ENCODE data around the gene MISP3.

Gene MISP3

GRCh38 chr19:14101003-14101545 lies 28.5 kb downstream of the MISP3 start:
- DNase-seq (ENCODE audit: low read depth in 2 of 3, low spot score in 2 of 3), result no peak

GRCh38 chr19:14102102-14102696 lies 29.6 kb downstream of the MISP3 start:
- no peak for DNase-seq (ENCODE audit: low read depth in 2 of 3, low spot score in 2 of 3)

- DNase-seq (ENCODE audit: low read depth in 2 of 3, low spot score in 2 of 3), result no peak
Observed at GRCh38 chr19:14102756-14103155, 30.2 kb downstream of the MISP3 start.

GRCh38 chr19:14103310-14103709 lies 30.7 kb downstream of the MISP3 start:
- no peak for DNase-seq (ENCODE audit: low read depth in 2 of 3, low spot score in 2 of 3)

GRCh38 chr19:14105680-14106079 lies 33.1 kb downstream of the MISP3 start:
- no peak for DNase-seq (ENCODE audit: low read depth in 2 of 3, low spot score in 2 of 3)

- no peak for DNase-seq (ENCODE audit: low read depth in 2 of 3, low spot score in 2 of 3)
Observed at GRCh38 chr19:14106840-14107239, 34.3 kb downstream of the MISP3 start.

GRCh38 chr19:14107581-14108461 lies 35.2 kb downstream of the MISP3 start:
- DNase-seq (ENCODE audit: low read depth in 2 of 3, low spot score in 2 of 3), result no peak

- no peak for DNase-seq (ENCODE audit: low read depth in 2 of 3, low spot score in 2 of 3)
Observed at GRCh38 chr19:14110650-14111049, 38.1 kb downstream of the MISP3 start.

GRCh38 chr19:14111486-14111885 lies 38.9 kb downstream of the MISP3 start:
- no peak for DNase-seq (ENCODE audit: low read depth in 2 of 3, low spot score in 2 of 3)

GRCh38 chr19:14112051-14112808 lies 39.6 kb downstream of the MISP3 start:
- DNase-seq (ENCODE audit: low read depth in 2 of 3, low spot score in 2 of 3), result no peak

GRCh38 chr19:14112809-14113385 lies 40.3 kb downstream of the MISP3 start:
- DNase-seq (ENCODE audit: low read depth in 2 of 3, low spot score in 2 of 3), result no peak

- DNase-seq (ENCODE audit: low read depth in 2 of 3, low spot score in 2 of 3), result peak in 2 of 3 experiments; percentile 15 to 33
Observed at GRCh38 chr19:14113762-14114414, 41.3 kb downstream of the MISP3 start.

- no peak for DNase-seq (ENCODE audit: low read depth in 2 of 3, low spot score in 2 of 3)
Observed at GRCh38 chr19:14114439-14114838, 41.9 kb downstream of the MISP3 start.

- DNase-seq (ENCODE audit: low read depth in 2 of 3, low spot score in 2 of 3), result peak in 2 of 3 experiments; percentile 18 to 29
Observed at GRCh38 chr19:14114854-14115253, 42.3 kb downstream of the MISP3 start.

GRCh38 chr19:14115756-14116155 lies 43.2 kb downstream of the MISP3 start:
- no peak for DNase-seq (ENCODE audit: low read depth in 2 of 3, low spot score in 2 of 3)

GRCh38 chr19:14116525-14116917 lies 43.9 kb downstream of the MISP3 start:
- DNase-seq (ENCODE audit: low read depth in 2 of 3, low spot score in 2 of 3), result no peak

- DNase-seq (ENCODE audit: low read depth in 2 of 3, low spot score in 2 of 3), result no peak
Observed at GRCh38 chr19:14116918-14117578, 44.5 kb downstream of the MISP3 start.

GRCh38 chr19:14117668-14118164 lies 45.1 kb downstream of the MISP3 start, which contains the start of gene PRKACA:
TSS of gene PRKACA (minus strand) at chr19:14117762. CDS start at chr19:14117547, 215 bp downstream.
- DNase-seq (ENCODE audit: low read depth in 2 of 3, low spot score in 2 of 3), result peak; percentile 90 to 99 (median 93)

GRCh38 chr19:14118165-14119051 lies 45.8 kb downstream of the MISP3 start:
- no peak for DNase-seq (ENCODE audit: low read depth in 2 of 3, low spot score in 2 of 3)
